ENCODE results near the gene IL21R. TPM values are rescaled to one million over a fixed set of nuclear protein-coding genes. Genes with fewer than 3 reads are reported as not detected.
"Not testable (repeated sequence)": the region's sequence is repeated elsewhere in the genome, so short reads cannot be mapped to it uniquely, and the experiment has no call there.

Gene IL21R
- total RNA-seq, 1 donor from 2014 or later = 84.2 TPM

- Mint-ChIP-seq H3K4me1 (ENCODE audit: low read depth) (peaks cover 42% of the 10 kb centered on the region), H3K9me3 (peaks cover 12% of the 10 kb centered on the region)
- intact Hi-C loops (cut with micrococcal nuclease) = loop anchor here (5.0 kb wide), 1 partner anchor 42 kb away; no protein-coding TSS in a partner anchor
These were observed 47.6 kb downstream of the IL21R start for GRCh38 chr16:27449434-27450195.

DNA sequence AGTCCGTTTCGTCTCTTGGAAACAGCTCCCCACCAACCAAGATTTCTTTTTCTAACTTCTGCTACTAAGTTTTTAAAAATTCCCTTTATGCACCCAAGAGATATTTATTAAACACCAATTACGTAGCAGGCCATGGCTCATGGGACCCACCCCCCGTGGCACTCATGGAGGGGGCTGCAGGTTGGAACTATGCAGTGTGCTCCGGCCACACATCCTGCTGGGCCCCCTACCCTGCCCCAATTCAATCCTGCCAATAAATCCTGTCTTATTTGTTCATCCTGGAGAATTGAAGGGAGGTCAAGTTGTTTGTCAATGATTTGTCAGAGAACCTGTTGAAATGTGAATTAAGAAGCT is 48.2 kb downstream of the IL21R start:
- no peak overlapping the region for H3K4me3 Mint-ChIP-seq (ENCODE audit: low read depth)
- H3K9me3 Mint-ChIP-seq = peaks cover 12% of the 10 kb centered on the region
- H3K4me1 Mint-ChIP-seq (ENCODE audit: low read depth) = peaks cover 45% of the 10 kb centered on the region
- no peaks in the 10 kb centered on the region for H3K27me3 Mint-ChIP-seq (ENCODE audit: low read depth)
- intact Hi-C loops (cut with micrococcal nuclease) = no loop called here
- peak overlapping the region; percentile 68 for H3K27ac Mint-ChIP-seq
- peaks cover 80% of the 10 kb centered on the region for H3K36me3 Mint-ChIP-seq (ENCODE audit: low read depth)
- DNase-seq (ENCODE audit: low spot score) = no peak

More at GRCh38 chr16:27449434-27450195, 47.6 kb downstream of the IL21R start:
- H3K27me3 Mint-ChIP-seq (ENCODE audit: low read depth) = no peaks in the 10 kb centered on the region
- peak overlapping the region; percentile 68 for H3K27ac Mint-ChIP-seq
- H3K4me3 Mint-ChIP-seq (ENCODE audit: low read depth) = no peak overlapping the region
- no peak for DNase-seq (ENCODE audit: low spot score)
- H3K36me3 Mint-ChIP-seq (ENCODE audit: low read depth) = peaks cover 86% of the 10 kb centered on the region

GRCh38 chr16:27452569-27453493 is 50.9 kb downstream of the IL21R start:
- Mint-ChIP-seq H3K36me3 (ENCODE audit: low read depth) (peaks cover 54% of the 10 kb centered on the region), H3K27me3 (ENCODE audit: low read depth) (no peaks in the 10 kb centered on the region), H3K9me3 (peaks cover 7% of the 10 kb centered on the region), H3K4me3 (ENCODE audit: low read depth) (no peak overlapping the region), H3K27ac (peak overlapping the region; percentile 58), H3K4me1 (ENCODE audit: low read depth) (peaks cover 47% of the 10 kb centered on the region)
- intact Hi-C loops (cut with micrococcal nuclease) = no loop called here
- no peak for DNase-seq (ENCODE audit: low spot score)

DNA sequence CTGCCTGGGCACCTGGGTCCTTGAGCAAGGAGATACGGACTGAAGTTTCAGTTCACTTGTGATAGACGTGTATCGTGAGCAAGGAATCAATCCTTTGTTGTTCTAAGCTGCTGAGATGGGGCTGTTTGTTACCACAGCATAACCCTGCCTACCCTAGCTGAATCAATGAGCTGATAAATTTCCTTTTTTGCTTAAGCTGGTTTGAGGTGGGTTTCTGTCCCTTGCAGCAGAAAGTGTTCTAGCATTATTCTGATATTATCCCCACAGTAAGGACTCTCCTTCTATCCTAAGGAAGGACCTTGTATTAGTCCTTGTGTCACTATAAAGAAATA is 51.5 kb downstream of the IL21R start:
- peaks cover 7% of the 10 kb centered on the region for H3K9me3 Mint-ChIP-seq
- intact Hi-C loops (cut with micrococcal nuclease) = no loop called here
- H3K27me3 Mint-ChIP-seq (ENCODE audit: low read depth) = no peaks in the 10 kb centered on the region
- no peak overlapping the region for H3K4me3 Mint-ChIP-seq (ENCODE audit: low read depth)
- H3K27ac Mint-ChIP-seq = no peak overlapping the region
- DNase-seq (ENCODE audit: low spot score) = no peak
- H3K4me1 Mint-ChIP-seq (ENCODE audit: low read depth) = peaks cover 45% of the 10 kb centered on the region
- peaks cover 47% of the 10 kb centered on the region for H3K36me3 Mint-ChIP-seq (ENCODE audit: low read depth)

DNA sequence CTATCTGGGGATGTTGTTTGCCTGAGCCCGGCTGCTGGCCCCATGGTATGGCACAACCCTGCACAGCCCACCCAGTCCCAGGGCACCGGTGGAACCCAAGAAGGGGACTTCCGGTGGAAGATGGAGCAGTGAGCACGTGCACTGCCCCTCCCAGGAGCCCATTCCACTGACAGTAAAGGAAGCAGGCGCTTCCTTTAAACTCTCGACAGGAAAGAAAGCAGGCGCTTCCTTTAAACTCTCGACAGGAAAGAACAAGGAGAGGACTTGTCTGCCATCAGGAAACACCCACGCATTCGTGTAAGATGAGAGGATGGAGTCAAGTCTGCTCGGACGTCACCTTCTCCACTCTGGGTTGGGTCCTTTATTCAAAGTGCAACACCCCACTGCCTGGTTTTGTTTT is 53.7 kb downstream of the IL21R start:
- no peak for DNase-seq (ENCODE audit: low spot score)
- Mint-ChIP-seq H3K9me3 (peaks cover 7% of the 10 kb centered on the region), H3K4me3 (ENCODE audit: low read depth) (no peak overlapping the region), H3K4me1 (ENCODE audit: low read depth) (peaks cover 29% of the 10 kb centered on the region), H3K27me3 (ENCODE audit: low read depth) (no peaks in the 10 kb centered on the region), H3K27ac (peak overlapping the region; percentile 74), H3K36me3 (ENCODE audit: low read depth) (peaks cover 30% of the 10 kb centered on the region)
- intact Hi-C loops (cut with micrococcal nuclease) = loop anchor here (2.0 to 5.0 kb wide), 5 partner anchors 53 to 278 kb away; partner anchors contain the start of gene IL21R

DNA sequence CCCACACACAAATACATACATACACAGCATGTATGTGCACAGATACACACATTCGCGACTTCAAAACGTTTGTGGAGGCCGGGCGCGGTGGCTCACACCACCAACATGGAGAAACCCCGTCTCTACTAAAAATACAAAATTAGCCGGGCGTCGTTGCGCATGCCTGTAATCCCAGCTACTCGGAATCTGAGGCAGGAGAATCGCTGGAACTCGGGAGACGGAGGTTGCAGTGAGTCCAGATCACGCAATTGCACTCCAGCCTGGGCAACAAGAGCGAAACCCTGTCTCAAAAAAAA is 55.6 kb downstream of the IL21R start:
- not testable (repeated sequence) for H3K27me3 Mint-ChIP-seq (ENCODE audit: low read depth); DNase-seq (ENCODE audit: low spot score); H3K4me3 Mint-ChIP-seq (ENCODE audit: low read depth); H3K27ac Mint-ChIP-seq; H3K9me3 Mint-ChIP-seq
- Mint-ChIP-seq H3K36me3 (ENCODE audit: low read depth) (peaks cover 15% of the 10 kb centered on the region), H3K4me1 (ENCODE audit: low read depth) (peaks cover 21% of the 10 kb centered on the region)
- intact Hi-C loops (cut with micrococcal nuclease) = loop anchor here (1.0 to 5.0 kb wide), 7 partner anchors 55 to 348 kb away; partner anchors contain the start of gene IL21R

DNA sequence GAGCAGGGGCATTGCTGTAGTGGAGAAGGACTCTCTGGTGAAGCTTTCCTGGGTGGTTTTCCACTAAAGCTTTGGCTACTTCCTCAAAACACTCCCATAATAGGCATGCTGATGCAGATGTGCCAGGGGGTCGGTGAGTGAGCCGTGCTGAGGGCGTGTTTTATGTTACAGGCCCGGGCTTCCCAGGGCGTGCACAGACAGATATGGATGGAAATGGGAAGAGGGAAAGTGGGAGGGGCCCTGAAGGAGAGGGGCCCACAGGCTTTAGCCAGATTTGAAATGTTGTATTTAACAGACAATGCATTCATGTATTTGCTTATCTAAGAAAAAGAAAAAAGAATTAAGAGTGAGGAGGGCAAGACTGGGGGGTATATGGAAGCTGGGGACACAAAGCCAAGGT is 56.3 kb downstream of the IL21R start:
- DNase-seq (ENCODE audit: low spot score) = no peak
- Mint-ChIP-seq H3K9me3 (peaks cover 2% of the 10 kb centered on the region), H3K4me3 (ENCODE audit: low read depth) (no peak overlapping the region), H3K27me3 (ENCODE audit: low read depth) (no peaks in the 10 kb centered on the region), H3K36me3 (ENCODE audit: low read depth) (peaks cover 9% of the 10 kb centered on the region), H3K4me1 (ENCODE audit: low read depth) (peaks cover 21% of the 10 kb centered on the region), H3K27ac (no peak overlapping the region)
- intact Hi-C loops (cut with micrococcal nuclease) = loop anchor here (5.0 kb wide), 2 partner anchors 141 to 281 kb away; no protein-coding TSS in a partner anchor

DNA sequence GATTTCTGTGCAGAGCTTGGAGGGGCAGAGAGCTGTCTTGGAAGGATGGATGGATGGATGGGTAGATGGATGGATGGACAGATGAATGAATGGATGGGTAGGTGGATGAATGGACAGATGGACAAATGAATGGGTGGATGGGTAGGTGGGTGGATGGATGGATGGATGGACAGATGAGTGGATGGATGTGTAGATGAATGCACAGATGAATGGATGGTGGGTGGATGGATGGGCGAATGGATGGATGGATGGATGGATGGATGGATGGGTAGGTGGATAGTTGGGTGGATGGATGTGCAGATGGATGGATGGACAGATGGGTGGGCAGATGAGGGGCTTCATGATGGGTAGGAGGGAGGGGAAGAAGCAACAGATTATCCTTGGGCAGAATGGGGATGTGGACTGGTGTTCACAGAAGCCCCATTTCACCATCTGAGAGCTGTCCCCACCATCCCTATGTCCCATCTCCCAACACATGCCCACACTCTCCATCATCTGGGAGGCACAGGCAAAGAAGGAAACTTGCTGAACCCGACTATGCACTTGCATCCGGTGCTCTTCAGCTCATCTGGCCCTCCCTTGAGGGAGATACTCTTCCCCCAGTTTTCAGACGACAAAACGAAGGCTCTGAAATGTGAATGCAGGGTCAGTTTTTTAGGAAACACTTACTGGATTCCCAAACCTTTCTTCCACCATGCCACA is 57.2 kb downstream of the IL21R start:
- intact Hi-C loops (cut with micrococcal nuclease) = loop anchor here (5.0 kb wide), 2 partner anchors 142 to 282 kb away; no protein-coding TSS in a partner anchor
- H3K9me3 Mint-ChIP-seq = no peaks in the 10 kb centered on the region
- peaks cover 10% of the 10 kb centered on the region for H3K36me3 Mint-ChIP-seq (ENCODE audit: low read depth)
- peaks cover 23% of the 10 kb centered on the region for H3K4me1 Mint-ChIP-seq (ENCODE audit: low read depth)
- no peak for DNase-seq (ENCODE audit: low spot score)
- no peak overlapping the region for H3K4me3 Mint-ChIP-seq (ENCODE audit: low read depth)
- no peaks in the 10 kb centered on the region for H3K27me3 Mint-ChIP-seq (ENCODE audit: low read depth)
- no peak overlapping the region for H3K27ac Mint-ChIP-seq

DNA sequence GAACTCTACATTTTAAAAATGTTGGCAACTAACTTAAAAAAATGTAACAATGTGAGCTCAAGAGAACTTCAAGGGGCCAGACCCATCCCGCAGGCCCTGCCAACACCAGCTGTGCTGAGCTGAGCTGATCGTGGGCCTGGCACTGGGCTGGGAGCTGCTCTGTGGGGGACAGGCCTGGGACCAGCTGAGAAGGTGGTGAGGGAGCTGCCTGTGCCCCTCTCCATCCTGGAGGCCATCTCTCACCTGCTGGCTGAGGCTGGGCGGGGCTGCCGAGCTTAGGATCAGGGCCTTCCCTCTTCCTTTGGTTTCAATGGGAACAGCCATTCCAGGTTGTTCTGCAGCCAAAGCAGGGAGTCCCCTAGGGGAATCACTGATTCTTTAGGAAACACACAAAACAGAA is 58.2 kb downstream of the IL21R start:
- DNase-seq (ENCODE audit: low spot score) = no peak
- peaks cover 10% of the 10 kb centered on the region for H3K36me3 Mint-ChIP-seq (ENCODE audit: low read depth)
- H3K4me1 Mint-ChIP-seq (ENCODE audit: low read depth) = peaks cover 19% of the 10 kb centered on the region
- intact Hi-C loops (cut with micrococcal nuclease) = no loop called here
- no peak overlapping the region for H3K27ac Mint-ChIP-seq
- H3K9me3 Mint-ChIP-seq = no peaks in the 10 kb centered on the region
- no peak overlapping the region for H3K4me3 Mint-ChIP-seq (ENCODE audit: low read depth)
- H3K27me3 Mint-ChIP-seq (ENCODE audit: low read depth) = no peaks in the 10 kb centered on the region

DNA sequence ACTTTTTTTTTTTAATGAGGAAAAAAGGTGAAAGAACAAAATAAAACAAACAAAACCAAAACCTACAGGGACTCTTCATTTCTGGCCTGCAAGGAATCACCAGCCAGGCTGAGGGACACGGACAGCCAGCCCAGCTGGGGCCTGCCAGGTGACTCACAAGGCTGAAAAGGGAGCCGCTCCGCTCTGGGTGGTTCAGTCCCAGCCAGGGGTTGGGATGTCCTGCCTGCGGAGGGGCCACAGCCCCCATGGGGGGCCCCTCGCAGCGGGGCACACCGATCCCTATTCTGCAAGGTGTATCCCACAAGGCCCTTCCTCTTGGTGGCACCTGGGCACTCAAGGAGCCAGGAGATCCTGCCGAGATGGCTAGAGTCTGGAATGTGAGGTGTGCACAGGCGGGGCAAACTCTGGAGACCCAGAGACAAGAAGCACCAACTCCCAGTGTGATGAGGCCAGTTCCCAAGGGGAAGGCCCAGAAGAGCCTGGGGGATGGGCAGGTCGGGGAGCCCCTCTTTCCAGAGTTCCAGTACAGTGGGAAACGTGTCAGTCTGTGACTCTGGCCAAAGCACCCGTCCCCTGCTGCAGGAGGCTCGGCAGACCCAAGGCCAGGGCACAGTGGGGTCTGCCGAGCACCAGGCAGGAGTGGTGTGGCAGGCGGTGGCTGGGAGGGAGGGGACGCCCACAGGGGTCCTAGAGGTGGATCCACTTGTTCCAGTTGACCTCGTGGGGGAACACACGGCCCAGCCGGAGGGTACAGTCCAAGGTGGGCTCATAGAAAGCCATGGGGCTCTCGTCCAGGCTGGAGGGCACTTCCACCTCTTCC is 58.9 kb downstream of the IL21R start:
- Mint-ChIP-seq H3K4me3 (ENCODE audit: low read depth) (no peak overlapping the region), H3K27ac (no peak overlapping the region), H3K4me1 (ENCODE audit: low read depth) (peaks cover 14% of the 10 kb centered on the region)

GRCh38 chr16:27461483-27462171 is 59.7 kb downstream of the IL21R start:
- intact Hi-C loops (cut with micrococcal nuclease) = no loop called here
- Mint-ChIP-seq H3K36me3 (ENCODE audit: low read depth) (peaks cover 15% of the 10 kb centered on the region), H3K27ac (no peak overlapping the region), H3K4me3 (ENCODE audit: low read depth) (no peak overlapping the region), H3K9me3 (no peaks in the 10 kb centered on the region), H3K27me3 (ENCODE audit: low read depth) (no peaks in the 10 kb centered on the region), H3K4me1 (ENCODE audit: low read depth) (peaks cover 9% of the 10 kb centered on the region)
- no peak for DNase-seq (ENCODE audit: low spot score)

More for the DNA sequence above, 58.9 kb downstream of the IL21R start:
- Mint-ChIP-seq H3K36me3 (ENCODE audit: low read depth) (peaks cover 10% of the 10 kb centered on the region), H3K27me3 (ENCODE audit: low read depth) (no peaks in the 10 kb centered on the region), H3K9me3 (no peaks in the 10 kb centered on the region)
- DNase-seq (ENCODE audit: low spot score) = no peak
- intact Hi-C loops (cut with micrococcal nuclease) = no loop called here
